Mammary epithelial cell (primary cell): ENCODE results near the gene CCDC91.

ENCODE experiments used
- CTCF ChIP-seq, 2 donors: IDR thresholded peaks in 1 of 2; conservative IDR thresholded peaks in 1 of 2; 2 replicates each; pipeline ENCODE4 v1.5.1; 2011 to 2012; ENCODE audit warnings: inconsistent platforms in 2 of 2, low read length in 2 of 2, mild to moderate bottlenecking in 2 of 2, control low read depth in 1 of 2, low read depth in 1 of 2; ENCODE audit not compliant: insufficient read depth in 1 of 2; ENCODE audit errors: extremely low read depth in 1 of 2
- EZH2 ChIP-seq: IDR thresholded peaks from 2 replicates; pipeline ENCODE4 v1.6.1; 2012; ENCODE audit warnings: low read length, inconsistent platforms, borderline replicate concordance

GRCh38 chr12:28269851-28270250 is 79.6 kb downstream of the CCDC91 start:
- TF ChIP-seq CTCF (conservative IDR thresholded peaks at IDR 0.05 in 1 of 2, IDR thresholded peaks at IDR 0.05 in 1 of 2; ENCODE audit: extremely low read depth in 1 of 2, insufficient read depth in 1 of 2, low read depth in 1 of 2, low read length in 2 of 2): no peak
- no peak for TF ChIP-seq EZH2
